GM23338 (cell line): Measurements from ENCODE around the gene AFF3. TPM values are rescaled to one million over a fixed set of nuclear protein-coding genes. Genes with fewer than 3 reads are reported as not detected.

Experiments used
- ATAC-seq: fragments of 200-7000 bp; cut with Tn5 transposase; 3 replicates; pipeline ENCODE4 v1.9.1; 2020
- DNase-seq: peaks from one replicate; pipeline ENCODE4 v3.0.0-alpha.2; 2015; ENCODE audit warnings: low spot score
- H2AFZ ChIP-seq: fragments of 200-600 bp; sonication (generic); 2 replicates; pipeline ENCODE4 v1.8.0; 2016; ENCODE audit warnings: antibody characterized with exemption, mild to moderate bottlenecking, moderate library complexity
- H3F3A ChIP-seq: fragments of 200-600 bp; sonication (generic); replicated peaks from 2 replicates; pipeline ENCODE4 v1.8.0; 2017; ENCODE audit warnings: antibody characterized with exemption, mixed run types, low read depth
- H3K27ac ChIP-seq: fragments of 200-600 bp; sonication (generic); 2 replicates; pipeline ENCODE4 v1.6.1; 2016; ENCODE audit warnings: low read depth
- H3K27me3 ChIP-seq: fragments of 200-600 bp; sonication (generic); 2 replicates; pipeline ENCODE4 v1.8.0; 2016; ENCODE audit warnings: mild to moderate bottlenecking, mixed run types, moderate library complexity; ENCODE audit not compliant: insufficient read depth
- H3K36me3 ChIP-seq: fragments of 200-600 bp; sonication (generic); 2 replicates; pipeline ENCODE4 v1.8.0; 2016; ENCODE audit warnings: mild to moderate bottlenecking; ENCODE audit not compliant: insufficient read depth
- H3K4me1 ChIP-seq: fragments of 200-600 bp; sonication (generic); 2 replicates; pipeline ENCODE4 v1.8.0; 2016; ENCODE audit warnings: mild to moderate bottlenecking, moderate library complexity; ENCODE audit not compliant: insufficient read depth
- H3K4me2 ChIP-seq: fragments of 200-600 bp; sonication (generic); 2 replicates; pipeline ENCODE4 v1.7.1; 2017; ENCODE audit warnings: mixed run types
- H3K4me3 ChIP-seq: fragments of 200-600 bp; sonication (generic); 2 replicates; pipeline ENCODE4 v1.6.1; 2016; ENCODE audit warnings: mixed run types
- H3K79me2 ChIP-seq: fragments of 200-600 bp; sonication (generic); replicated peaks from 2 replicates; pipeline ENCODE4 v1.8.0; 2017; ENCODE audit warnings: mild to moderate bottlenecking; ENCODE audit not compliant: insufficient read depth
- H3K9me2 ChIP-seq: fragments of 200-600 bp; sonication (generic); 2 replicates; pipeline ENCODE4 v1.8.0; 2017; ENCODE audit not compliant: insufficient read depth
- H4K20me1 ChIP-seq: fragments of 200-600 bp; sonication (generic); replicated peaks from 2 replicates; pipeline ENCODE4 v1.8.0; 2017; ENCODE audit warnings: mild to moderate bottlenecking; ENCODE audit not compliant: insufficient read depth
- H3K27ac Mint-ChIP-seq: 2 replicates; pipeline ENCODE4 v1.8.0; 2020; ENCODE audit warnings: inconsistent platforms, mild to moderate bottlenecking, moderate library complexity, mixed read lengths
- H3K27me3 Mint-ChIP-seq: 3 replicates; pipeline ENCODE4 v1.8.0; 2022; ENCODE audit warnings: low read depth, mild to moderate bottlenecking, moderate library complexity, mixed read lengths, inconsistent platforms; ENCODE audit not compliant: insufficient read depth, poor library complexity
- H3K36me3 Mint-ChIP-seq: 3 replicates; pipeline ENCODE4 v1.8.0; 2021; ENCODE audit warnings: low read depth, mild to moderate bottlenecking, inconsistent platforms, moderate library complexity, mixed read lengths
- H3K4me1 Mint-ChIP-seq: 3 replicates; pipeline ENCODE4 v1.8.0; 2020; ENCODE audit warnings: mild to moderate bottlenecking, inconsistent platforms, mixed read lengths
- H3K4me3 Mint-ChIP-seq: 3 replicates; pipeline ENCODE4 v1.8.0; 2021; ENCODE audit warnings: moderate library complexity, mild to moderate bottlenecking, inconsistent platforms, mixed read lengths
- H3K9me3 Mint-ChIP-seq: 3 replicates; pipeline ENCODE4 v1.8.0; 2020; ENCODE audit warnings: moderate library complexity, mild to moderate bottlenecking, inconsistent platforms, mixed read lengths
- CREB1 ChIP-seq: fragments of 250-450 bp; sonication (Bioruptor Pico); IDR thresholded peaks from 2 replicates; pipeline ENCODE4 v1.5.0; 2020; ENCODE audit warnings: low read depth, mild to moderate bottlenecking, moderate library complexity
- CTCF ChIP-seq, 2 experiments: fragments of 200-600 bp in 1 of 2; sonication (generic) in 1 of 2; conservative IDR thresholded peaks; 2 replicates each; pipeline versions ENCODE4 v1.5.1 to v1.6.1; 2016 to 2017; ENCODE audit warnings: antibody characterized with exemption in 2 of 2, low read depth in 2 of 2, mild to moderate bottlenecking in 2 of 2, moderate library complexity in 1 of 2
- ETS1 ChIP-seq: IDR thresholded peaks from 2 replicates; pipeline ENCODE4 v1.6.1; 2016; ENCODE audit warnings: antibody characterized with exemption
- EZH2 ChIP-seq: fragments of 200-600 bp; sonication (generic); IDR thresholded peaks from one replicate; pipeline ENCODE4 v1.8.0; 2017; ENCODE audit warnings: antibody characterized with exemption, mild to moderate bottlenecking, low read depth; ENCODE audit not compliant: unreplicated experiment
- EZH2phosphoT487 ChIP-seq: fragments of 200-600 bp; sonication (generic); IDR thresholded peaks from one replicate; pipeline ENCODE4 v1.8.1; 2018; ENCODE audit warnings: antibody characterized with exemption; ENCODE audit not compliant: unreplicated experiment
- JUNB ChIP-seq: IDR thresholded peaks from one replicate; pipeline ENCODE4 v1.6.1; 2016; ENCODE audit warnings: antibody characterized with exemption; ENCODE audit not compliant: unreplicated experiment
- NANOG ChIP-seq: IDR thresholded peaks from 2 replicates; pipeline ENCODE4 v1.6.1; 2016; ENCODE audit warnings: antibody characterized with exemption, borderline replicate concordance
- POLR2AphosphoS5 ChIP-seq: IDR thresholded peaks from 2 replicates; pipeline ENCODE4 v1.6.1; 2016; ENCODE audit warnings: antibody characterized with exemption, low read depth
- REST ChIP-seq: IDR thresholded peaks from one replicate; pipeline ENCODE4 v1.6.1; 2018; ENCODE audit warnings: antibody characterized with exemption; ENCODE audit not compliant: unreplicated experiment
- STAT1 ChIP-seq: IDR thresholded peaks from one replicate; pipeline ENCODE4 v1.6.1; 2016; ENCODE audit warnings: antibody characterized with exemption; ENCODE audit not compliant: unreplicated experiment
- ZNF114 ChIP-seq: fragments of 250-450 bp; sonication (Bioruptor Pico); IDR thresholded peaks from 2 replicates; pipeline ENCODE4 v1.5.0; 2020; ENCODE audit warnings: mild to moderate bottlenecking, moderate library complexity
- ZNF331 ChIP-seq: fragments of 250-450 bp; sonication (Bioruptor Pico); IDR thresholded peaks from 2 replicates; pipeline ENCODE4 v1.5.0; 2020; ENCODE audit warnings: low read depth, mild to moderate bottlenecking, moderate library complexity
- ZNF462 ChIP-seq: fragments of 250-450 bp; sonication (Bioruptor Pico); IDR thresholded peaks from 2 replicates; pipeline ENCODE4 v1.5.0; 2020; ENCODE audit warnings: mild to moderate bottlenecking, moderate library complexity
- polyA plus RNA-seq: library from polyadenylated mRNA; unstranded; fragments of >200 nt; fragmentation: Nextera tagmentation; extraction: Ambion mirVana; gene quantifications from 2 replicates; pipeline ENCODE4 v1.2.1, GENCODE V29; 2016
- total RNA-seq: library from RNA; depleted of rRNA; stranded (reverse); fragments of >200 nt; shearing (Covaris generic); gene quantifications from 2 replicates; pipeline ENCODE4 v1.2.3, GENCODE V29; 2014

Gene AFF3
- total and polyA plus RNA-seq, 2 experiments from 2014 or later, result 0.73 to 1.4 TPM

GRCh38 chr2:99554238-99554637 lies 588.2 kb downstream of the AFF3 start:
- no peaks in the 10 kb centered on the region for H3K9me2 ChIP-seq
- peak overlapping the region; percentile 87 for H2AFZ ChIP-seq
- Mint-ChIP-seq H3K27ac (peak overlapping the region; percentile 12; the same call in 1 of the 2 replicates), H3K36me3 (no peaks in the 10 kb centered on the region), H3K4me3 (peak overlapping the region; percentile 58; the same call in 2 of the 3 replicates), H3K9me3 (no peaks in the 10 kb centered on the region), H3K27me3 (peaks cover 10% of the 10 kb centered on the region), H3K4me1 (peaks cover 36% of the 10 kb centered on the region)
- H3K79me2 ChIP-seq, result no peaks in the 10 kb centered on the region
- no peaks in the 10 kb centered on the region for H4K20me1 ChIP-seq
- TF ChIP-seq CREB1 (CRISPR knock-in tag) (peak; percentile 79), ETS1 (no peak), REST (no peak), EZH2phosphoT487 (no peak), ZNF331 (CRISPR knock-in tag) (no peak), NANOG (no peak), STAT1 (no peak), EZH2 (no peak), ZNF462 (CRISPR knock-in tag) (no peak), CTCF (conservative IDR thresholded peaks at IDR 0.05; ENCODE audit: low read depth in 2 of 2) (peak; percentile 57 to 85), POLR2AphosphoS5 (no peak), ZNF114 (CRISPR knock-in tag) (no peak), JUNB (no peak)
- peak; percentile 88 for ATAC-seq
- no peaks in the 10 kb centered on the region for H3K36me3 ChIP-seq
- DNase-seq, result peak; percentile 79
- H3F3A ChIP-seq, result no peaks in the 10 kb centered on the region
- no peaks in the 10 kb centered on the region for H3K27me3 ChIP-seq
- no peak overlapping the region for H3K27ac ChIP-seq
- H3K4me3 ChIP-seq, result peak overlapping the region; percentile 46
- H3K4me2 ChIP-seq, result peak overlapping the region; percentile 76
- peaks cover 35% of the 10 kb centered on the region for H3K4me1 ChIP-seq
